ENCODE data around the gene ADA.

ADA gene

GRCh38 chr20:44691424-44692423 is 40.2 kb upstream of the ADA start:
- H3K27me3 ChIP-seq: no peaks in the 10 kb centered on the region

GRCh38 chr20:44690781-44691423 is 39.4 kb upstream of the ADA start:
- no peak overlapping the region for H3K27ac ChIP-seq
- no peaks in the 10 kb centered on the region for H3K36me3 ChIP-seq
- H3K9me3 ChIP-seq: no peaks in the 10 kb centered on the region
- H3K9ac ChIP-seq: no peak overlapping the region
- H3K4me3 ChIP-seq: no peak overlapping the region
- H3K27me3 ChIP-seq: no peaks in the 10 kb centered on the region
- no peaks in the 10 kb centered on the region for H4K20me1 ChIP-seq
- H3K4me1 ChIP-seq: peaks cover 14% of the 10 kb centered on the region
- no peak overlapping the region for H3K4me2 ChIP-seq
- no peak for TF ChIP-seq Cebpa-rat (IDR thresholded peaks at IDR 0.05)

More at GRCh38 chr20:44691424-44692423, 40.2 kb upstream of the ADA start:
- Histone ChIP-seq H3K4me2 (no peak overlapping the region), H3K9ac (no peak overlapping the region), H3K4me1 (peaks cover 23% of the 10 kb centered on the region), H4K20me1 (no peaks in the 10 kb centered on the region), H3K4me3 (no peak overlapping the region), H3K27ac (no peak overlapping the region), H3K36me3 (no peaks in the 10 kb centered on the region), H3K9me3 (no peaks in the 10 kb centered on the region)
- no peak for TF ChIP-seq Cebpa-rat (IDR thresholded peaks at IDR 0.05)

- Histone ChIP-seq H3K9me3 (no peaks in the 10 kb centered on the region), H3K27ac (no peak overlapping the region), H3K4me1 (peaks cover 4% of the 10 kb centered on the region), H4K20me1 (no peaks in the 10 kb centered on the region), H3K4me2 (no peak overlapping the region), H3K27me3 (no peaks in the 10 kb centered on the region), H3K9ac (no peak overlapping the region), H3K4me3 (no peak overlapping the region), H3K36me3 (no peaks in the 10 kb centered on the region)
- TF ChIP-seq Cebpa-rat (IDR thresholded peaks at IDR 0.05): no peak
Measured at GRCh38 chr20:44689809-44690208, 38.3 kb upstream of the ADA start.

GRCh38 chr20:44688053-44688625 is 36.6 kb upstream of the ADA start:
- H4K20me1 ChIP-seq: no peaks in the 10 kb centered on the region
- no peaks in the 10 kb centered on the region for H3K9me3 ChIP-seq
- no peak overlapping the region for H3K9ac ChIP-seq
- H3K27ac ChIP-seq: no peak overlapping the region
- H3K4me2 ChIP-seq: no peak overlapping the region
- TF ChIP-seq Cebpa-rat (IDR thresholded peaks at IDR 0.05): no peak
- H3K4me1 ChIP-seq: no peaks in the 10 kb centered on the region
- no peaks in the 10 kb centered on the region for H3K36me3 ChIP-seq
- no peak overlapping the region for H3K4me3 ChIP-seq
- H3K27me3 ChIP-seq: no peaks in the 10 kb centered on the region

GRCh38 chr20:44686934-44687333 is 35.4 kb upstream of the ADA start:
- Histone ChIP-seq H3K4me3 (no peak overlapping the region), H3K9ac (no peak overlapping the region), H3K9me3 (no peaks in the 10 kb centered on the region), H3K4me1 (peaks cover 5% of the 10 kb centered on the region), H3K4me2 (no peak overlapping the region), H3K27me3 (no peaks in the 10 kb centered on the region), H3K36me3 (no peaks in the 10 kb centered on the region), H3K27ac (no peak overlapping the region), H4K20me1 (no peaks in the 10 kb centered on the region)
- TF ChIP-seq Cebpa-rat (IDR thresholded peaks at IDR 0.05): peak; percentile 84; the same call in 1 of the 2 replicates

GRCh38 chr20:44684047-44684967 is 32.8 kb upstream of the ADA start:
- Histone ChIP-seq H3K36me3 (no peaks in the 10 kb centered on the region), H4K20me1 (no peaks in the 10 kb centered on the region), H3K9ac (no peak overlapping the region), H3K27me3 (no peaks in the 10 kb centered on the region), H3K27ac (no peak overlapping the region), H3K4me3 (no peak overlapping the region), H3K4me1 (peaks cover 5% of the 10 kb centered on the region), H3K9me3 (peaks cover 6% of the 10 kb centered on the region), H3K4me2 (no peak overlapping the region)
- no peak for TF ChIP-seq Cebpa-rat (IDR thresholded peaks at IDR 0.05)

GRCh38 chr20:44683263-44684046 is 32.0 kb upstream of the ADA start:
- no peaks in the 10 kb centered on the region for H3K36me3 ChIP-seq
- H3K4me2 ChIP-seq: no peak overlapping the region
- H3K27ac ChIP-seq: no peak overlapping the region
- no peaks in the 10 kb centered on the region for H4K20me1 ChIP-seq
- no peak for TF ChIP-seq Cebpa-rat (IDR thresholded peaks at IDR 0.05)
- H3K9me3 ChIP-seq: peaks cover 6% of the 10 kb centered on the region
- H3K27me3 ChIP-seq: no peaks in the 10 kb centered on the region
- H3K9ac ChIP-seq: no peak overlapping the region
- peaks cover 7% of the 10 kb centered on the region for H3K4me1 ChIP-seq
- H3K4me3 ChIP-seq: no peak overlapping the region

GRCh38 chr20:44681796-44682566 is 30.5 kb upstream of the ADA start:
- Histone ChIP-seq H4K20me1 (no peaks in the 10 kb centered on the region), H3K27ac (no peak overlapping the region), H3K9me3 (peaks cover 6% of the 10 kb centered on the region), H3K36me3 (no peaks in the 10 kb centered on the region), H3K27me3 (no peaks in the 10 kb centered on the region), H3K9ac (no peak overlapping the region), H3K4me2 (peak overlapping the region; percentile 14; the same call in 1 of the 2 replicates), H3K4me1 (peaks cover 13% of the 10 kb centered on the region), H3K4me3 (no peak overlapping the region)
- no peak for TF ChIP-seq Cebpa-rat (IDR thresholded peaks at IDR 0.05)

Measured in BLaER1 (cell line).